SK-N-SH treated with all-trans-retinoic acid at 6 μM for 48 hours (cell line): Measurements from ENCODE around the gene TCF12.

ENCODE experiments used
- ATAC-seq: fragments of 200-7000 bp; cut with Tn5 transposase; 3 replicates; pipeline ENCODE4 v1.9.1; 2020; ENCODE audit warnings: mild to moderate bottlenecking, moderate library complexity
- ARNTL ChIP-seq: fragments of 450-650 bp; formaldehyde crosslinking; IDR thresholded peaks from 2 replicates; pipeline ENCODE4 v1.5.0; 2020; ENCODE audit warnings: low read depth, mild to moderate bottlenecking, moderate library complexity, borderline replicate concordance
- BACH2 ChIP-seq: fragments of 250-450 bp; sonication (Bioruptor Pico); IDR thresholded peaks from 2 replicates; pipeline ENCODE4 v1.9.0; 2021; ENCODE audit warnings: mild to moderate bottlenecking, borderline replicate concordance
- CSDC2 ChIP-seq: fragments of 250-450 bp; sonication (Bioruptor Pico); IDR thresholded peaks from 2 replicates; pipeline ENCODE4 v1.5.0; 2020; ENCODE audit warnings: mild to moderate bottlenecking, moderate library complexity
- CSRNP3 ChIP-seq: fragments of 250-450 bp; sonication (Bioruptor Pico); IDR thresholded peaks from 2 replicates; pipeline ENCODE4 v1.5.1; 2021; ENCODE audit warnings: mild to moderate bottlenecking, moderate library complexity
- ESRRG ChIP-seq: fragments of 250-450 bp; sonication (Bioruptor Pico); IDR thresholded peaks from 2 replicates; pipeline ENCODE4 v1.6.1; 2021; ENCODE audit warnings: mild to moderate bottlenecking
- GLIS3 ChIP-seq: fragments of 250-450 bp; sonication (Bioruptor Pico); IDR thresholded peaks from 2 replicates; pipeline ENCODE4 v1.5.0; 2020; ENCODE audit warnings: mild to moderate bottlenecking, moderate library complexity
- PATZ1 ChIP-seq: fragments of 250-450 bp; sonication (Bioruptor Pico); IDR thresholded peaks from 2 replicates; pipeline ENCODE4 v1.8.0; 2020; ENCODE audit warnings: mild to moderate bottlenecking, moderate library complexity, borderline replicate concordance
- TCF4 ChIP-seq: fragments of 250-450 bp; sonication (Bioruptor Pico); IDR thresholded peaks from 2 replicates; pipeline ENCODE4 v1.8.0; 2021; ENCODE audit warnings: mild to moderate bottlenecking, moderate library complexity, borderline replicate concordance
- TOX ChIP-seq: fragments of 250-450 bp; sonication (Bioruptor Pico); IDR thresholded peaks from 2 replicates; pipeline ENCODE4 v1.8.0; 2021; ENCODE audit warnings: mild to moderate bottlenecking, moderate library complexity, borderline replicate concordance
- ZFP3 ChIP-seq: fragments of 250-450 bp; sonication (Bioruptor Pico); IDR thresholded peaks from 2 replicates; pipeline ENCODE4 v1.5.0; 2020; ENCODE audit warnings: mild to moderate bottlenecking, moderate library complexity
- ZFP30 ChIP-seq: fragments of 450-650 bp; formaldehyde crosslinking; IDR thresholded peaks from 2 replicates; pipeline ENCODE4 v1.5.0; 2022; ENCODE audit warnings: mild to moderate bottlenecking, moderate library complexity
- ZNF70 ChIP-seq: fragments of 450-650 bp; formaldehyde crosslinking; IDR thresholded peaks from 2 replicates; pipeline ENCODE4 v1.5.0; 2020; ENCODE audit warnings: mild to moderate bottlenecking, moderate library complexity
- ZNF8 ChIP-seq: fragments of 450-650 bp; formaldehyde crosslinking; IDR thresholded peaks from 2 replicates; pipeline ENCODE4 v1.5.0; 2020; ENCODE audit warnings: mild to moderate bottlenecking, moderate library complexity
- TF ChIP-seq, protein P1 (sequence below): fragments of 250-450 bp; sonication (Bioruptor Pico); IDR thresholded peaks from 2 replicates; pipeline ENCODE4 v1.8.0; 2021; ENCODE audit warnings: low read depth, mild to moderate bottlenecking, moderate library complexity, borderline replicate concordance
- TF ChIP-seq, protein P2 (sequence below): fragments of 250-450 bp; sonication (Bioruptor Pico); IDR thresholded peaks from 2 replicates; pipeline ENCODE4 v1.5.1; 2020; ENCODE audit warnings: low read depth, mild to moderate bottlenecking, moderate library complexity

TCF12 gene

DNA sequence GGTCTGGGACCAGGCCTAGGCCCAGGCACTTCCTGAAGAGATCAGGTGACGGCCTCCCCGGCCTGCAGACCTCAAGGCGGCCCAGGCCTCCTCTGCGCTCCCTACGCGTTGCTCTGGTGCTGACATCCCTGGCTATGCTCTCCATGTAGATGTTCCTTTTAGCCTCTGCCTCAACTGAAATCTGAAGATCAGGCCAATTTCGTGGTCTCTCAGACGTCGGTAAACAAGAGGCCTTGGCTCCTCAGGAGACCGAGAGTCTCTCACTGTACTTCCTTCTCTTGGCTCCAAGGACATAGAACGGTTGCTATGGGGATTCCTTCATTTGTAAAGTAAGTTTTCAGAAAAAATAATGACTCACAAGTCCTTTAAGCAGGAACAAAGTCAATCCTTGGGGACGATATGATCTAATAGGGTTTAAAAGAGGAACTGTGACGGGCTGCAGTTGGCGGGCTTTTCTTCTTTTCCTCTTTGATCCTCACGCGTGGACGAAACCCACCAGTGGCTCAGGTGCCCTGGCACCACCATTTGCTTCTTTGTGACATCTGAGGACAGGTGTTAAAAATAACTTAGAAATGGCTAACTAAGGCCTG lies 402.3 kb downstream of the TCF12 start (continued):
- TF ChIP-seq, protein P1, sequence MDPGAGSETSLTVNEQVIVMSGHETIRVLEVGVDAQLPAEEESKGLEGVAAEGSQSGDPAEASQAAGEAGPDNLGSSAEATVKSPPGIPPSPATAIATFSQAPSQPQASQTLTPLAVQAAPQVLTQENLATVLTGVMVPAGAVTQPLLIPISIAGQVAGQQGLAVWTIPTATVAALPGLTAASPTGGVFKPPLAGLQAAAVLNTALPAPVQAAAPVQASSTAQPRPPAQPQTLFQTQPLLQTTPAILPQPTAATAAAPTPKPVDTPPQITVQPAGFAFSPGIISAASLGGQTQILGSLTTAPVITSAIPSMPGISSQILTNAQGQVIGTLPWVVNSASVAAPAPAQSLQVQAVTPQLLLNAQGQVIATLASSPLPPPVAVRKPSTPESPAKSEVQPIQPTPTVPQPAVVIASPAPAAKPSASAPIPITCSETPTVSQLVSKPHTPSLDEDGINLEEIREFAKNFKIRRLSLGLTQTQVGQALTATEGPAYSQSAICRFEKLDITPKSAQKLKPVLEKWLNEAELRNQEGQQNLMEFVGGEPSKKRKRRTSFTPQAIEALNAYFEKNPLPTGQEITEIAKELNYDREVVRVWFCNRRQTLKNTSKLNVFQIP (CRISPR knock-in tag) = no peak
- TF ChIP-seq ZNF70 (CRISPR knock-in tag) (no peak), TOX (CRISPR knock-in tag) (no peak), ZFP30 (CRISPR knock-in tag) (no peak)

- no peak for TF ChIP-seq BACH2 (CRISPR knock-in tag)
- no peak for TF ChIP-seq ZFP3 (CRISPR knock-in tag)
- TF ChIP-seq PATZ1 (CRISPR knock-in tag) = no peak
- TF ChIP-seq GLIS3 (CRISPR knock-in tag) = no peak
- no peak for TF ChIP-seq CSRNP3
- TF ChIP-seq, protein P2, sequence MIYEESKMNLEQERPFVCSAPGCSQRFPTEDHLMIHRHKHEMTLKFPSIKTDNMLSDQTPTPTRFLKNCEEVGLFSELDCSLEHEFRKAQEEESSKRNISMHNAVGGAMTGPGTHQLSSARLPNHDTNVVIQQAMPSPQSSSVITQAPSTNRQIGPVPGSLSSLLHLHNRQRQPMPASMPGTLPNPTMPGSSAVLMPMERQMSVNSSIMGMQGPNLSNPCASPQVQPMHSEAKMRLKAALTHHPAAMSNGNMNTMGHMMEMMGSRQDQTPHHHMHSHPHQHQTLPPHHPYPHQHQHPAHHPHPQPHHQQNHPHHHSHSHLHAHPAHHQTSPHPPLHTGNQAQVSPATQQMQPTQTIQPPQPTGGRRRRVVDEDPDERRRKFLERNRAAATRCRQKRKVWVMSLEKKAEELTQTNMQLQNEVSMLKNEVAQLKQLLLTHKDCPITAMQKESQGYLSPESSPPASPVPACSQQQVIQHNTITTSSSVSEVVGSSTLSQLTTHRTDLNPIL (CRISPR knock-in tag) = no peak
- TF ChIP-seq, all 23 proteins: peak for 0
- ATAC-seq = no peak
Observed at GRCh38 chr15:57321485-57321884, 403.0 kb downstream of the TCF12 start.

DNA sequence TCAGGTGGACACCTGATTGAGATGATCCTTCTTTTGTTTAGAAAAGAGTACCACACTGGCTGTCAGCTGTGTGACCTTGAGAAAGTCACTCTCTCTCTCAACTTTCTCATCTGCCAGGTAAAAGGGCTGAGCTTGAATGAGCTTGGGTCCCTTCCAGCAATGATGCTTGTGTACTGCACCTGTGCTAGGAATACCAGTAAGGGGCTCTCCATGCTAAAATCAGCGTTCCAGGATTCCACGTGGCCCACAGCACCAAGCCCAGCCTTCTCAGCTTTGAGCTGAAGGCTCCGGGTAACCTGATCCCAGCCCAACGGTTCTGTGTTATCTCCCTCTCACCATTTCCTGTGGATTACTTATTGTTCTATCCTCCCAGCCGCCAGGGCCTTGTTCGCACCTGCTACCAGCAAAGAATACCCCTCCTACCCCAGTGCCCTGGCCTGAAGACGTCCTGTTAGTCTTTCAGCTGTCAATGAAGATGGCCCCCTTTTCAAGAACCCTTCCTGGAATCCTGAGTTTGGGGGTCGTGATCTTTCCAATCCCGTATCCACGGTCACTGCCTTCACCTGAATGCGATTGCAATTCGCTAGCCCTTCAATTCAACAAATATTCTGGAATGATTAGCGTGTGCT lies 403.6 kb downstream of the TCF12 start:
- TF ChIP-seq CSDC2 (CRISPR knock-in tag) = no peak
- no peak for TF ChIP-seq TOX (CRISPR knock-in tag)
- TF ChIP-seq ESRRG (CRISPR knock-in tag) = no peak
- TF ChIP-seq ZNF8 (CRISPR knock-in tag) = no peak
- TF ChIP-seq, protein P1 (CRISPR knock-in tag) = no peak
- TF ChIP-seq TCF4 = no peak
- TF ChIP-seq ZNF70 (CRISPR knock-in tag) = no peak
- no peak for TF ChIP-seq PATZ1 (CRISPR knock-in tag)
- TF ChIP-seq CSRNP3 = no peak
- no peak for TF ChIP-seq BACH2 (CRISPR knock-in tag)
- TF ChIP-seq ARNTL (CRISPR knock-in tag) = no peak
- no peak for ATAC-seq
